ENCODE results near the gene FNBP1L.
"Not testable (repeated sequence)": the region's sequence is repeated elsewhere in the genome, so short reads cannot be mapped to it uniquely, and the experiment has no call there.

The FNBP1L gene

GRCh38 chr1:93443454-93443853 lies 4.5 kb upstream of the FNBP1L start:
- DNase-seq (ENCODE audit: low read depth): no peak

DNA sequence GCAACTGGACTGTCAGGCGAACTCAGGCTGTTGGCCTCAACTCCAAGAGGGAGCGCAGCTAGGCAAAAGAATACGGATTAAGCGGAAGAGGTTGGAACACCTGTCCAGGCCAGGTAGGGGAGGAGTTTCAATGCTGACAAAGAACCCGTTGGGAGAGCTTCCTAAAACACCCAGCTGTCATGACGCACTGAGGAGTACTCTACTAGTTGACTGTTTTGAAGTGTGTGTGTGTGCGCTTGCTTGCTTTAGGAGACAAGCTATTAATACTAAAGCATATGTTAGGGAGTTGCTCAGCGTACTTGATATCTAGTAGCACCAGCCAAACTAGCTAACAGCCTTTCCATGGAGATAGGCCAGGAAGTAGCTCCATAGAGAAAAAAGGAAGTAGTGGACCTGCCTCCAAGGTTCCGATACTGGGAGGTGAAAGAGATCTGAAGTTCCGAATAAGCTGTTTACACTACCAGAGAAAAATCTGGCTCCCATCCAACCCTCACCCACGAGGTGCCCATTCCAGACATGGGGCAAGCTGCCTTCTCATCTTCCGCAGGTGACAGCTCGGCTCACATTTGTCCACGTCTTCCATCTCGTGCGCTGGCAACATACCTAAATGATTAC lies 974 bp upstream of the FNBP1L start:
- DNase-seq (ENCODE audit: low read depth): no peak

- DNase-seq (ENCODE audit: low read depth): no peak
Observed at GRCh38 chr1:93448292-93448982, 519 bp downstream of the FNBP1L start.

GRCh38 chr1:93448983-93449804 lies 1.3 kb downstream of the FNBP1L start:
- DNase-seq (ENCODE audit: low read depth): no peak

GRCh38 chr1:93450321-93450720 lies 2.4 kb downstream of the FNBP1L start:
- no peak for DNase-seq (ENCODE audit: low read depth)

DNA sequence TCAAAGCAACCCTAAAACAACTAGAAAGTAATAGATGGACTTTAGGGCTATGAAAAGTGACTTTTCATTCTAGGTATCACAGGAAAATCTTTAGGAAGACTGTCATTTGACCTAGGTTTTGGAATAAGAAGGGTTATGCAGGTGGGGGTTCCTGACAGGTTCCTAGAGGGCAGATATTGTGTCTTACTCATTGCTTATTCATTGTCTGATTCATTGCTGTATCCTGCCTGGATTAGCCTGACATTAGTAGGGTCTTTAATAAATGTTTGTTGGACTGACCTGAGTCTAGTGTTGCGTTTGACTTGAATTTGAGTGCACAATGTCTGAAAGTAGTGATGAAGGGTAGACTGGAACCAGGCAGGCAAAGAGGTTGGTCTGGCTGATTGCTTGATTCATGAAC lies 6.0 kb downstream of the FNBP1L start:
- DNase-seq (ENCODE audit: low read depth): no peak

GRCh38 chr1:93459126-93459525 lies 11.2 kb downstream of the FNBP1L start:
- no peak for DNase-seq (ENCODE audit: low read depth)

- no peak for DNase-seq (ENCODE audit: low read depth)
Observed at GRCh38 chr1:93461236-93461635, 13.3 kb downstream of the FNBP1L start.

DNA sequence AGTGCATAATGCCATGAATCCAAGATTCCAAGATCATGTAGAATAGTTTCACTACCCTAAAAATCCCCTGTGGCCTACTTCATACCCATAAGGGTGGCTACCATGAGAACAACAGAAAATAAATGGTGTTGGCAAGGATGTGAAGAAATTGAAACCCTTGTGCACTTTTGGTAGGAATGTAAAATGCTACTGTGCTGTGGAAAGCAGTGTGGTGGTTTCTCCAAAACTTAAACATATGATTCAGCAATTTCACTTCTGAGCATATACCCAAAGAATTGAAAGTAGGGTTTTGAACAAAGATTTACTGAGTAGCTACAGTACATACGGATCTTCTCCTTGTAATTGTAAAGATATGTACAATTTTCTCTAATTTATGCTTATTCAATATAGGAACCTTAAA lies 16.0 kb downstream of the FNBP1L start:
- DNase-seq (ENCODE audit: low read depth): no peak

- DNase-seq (ENCODE audit: low read depth): not testable (repeated sequence)
Observed at GRCh38 chr1:93465371-93466082, 17.6 kb downstream of the FNBP1L start.

GRCh38 chr1:93467606-93468005 lies 19.7 kb downstream of the FNBP1L start:
- DNase-seq (ENCODE audit: low read depth): no peak

DNA sequence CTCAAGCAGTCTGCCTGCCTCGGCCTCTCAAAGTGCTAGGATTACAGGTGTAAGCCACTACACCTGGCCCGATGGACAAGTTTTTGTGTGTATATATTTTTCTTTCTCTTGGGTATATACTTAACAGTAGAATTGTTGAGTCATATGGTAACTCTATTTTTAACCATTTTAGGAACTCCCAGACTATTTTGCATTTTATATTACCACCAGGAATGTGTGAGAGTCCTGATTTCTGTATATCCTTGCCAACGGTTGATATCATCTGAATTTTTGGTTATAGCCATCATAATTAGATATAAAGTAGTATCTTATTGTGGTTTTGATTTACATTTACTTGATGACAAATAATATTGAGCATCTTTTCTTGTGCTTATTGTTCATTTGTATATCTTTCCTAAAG lies 20.7 kb downstream of the FNBP1L start:
- DNase-seq (ENCODE audit: low read depth): no peak

DNA sequence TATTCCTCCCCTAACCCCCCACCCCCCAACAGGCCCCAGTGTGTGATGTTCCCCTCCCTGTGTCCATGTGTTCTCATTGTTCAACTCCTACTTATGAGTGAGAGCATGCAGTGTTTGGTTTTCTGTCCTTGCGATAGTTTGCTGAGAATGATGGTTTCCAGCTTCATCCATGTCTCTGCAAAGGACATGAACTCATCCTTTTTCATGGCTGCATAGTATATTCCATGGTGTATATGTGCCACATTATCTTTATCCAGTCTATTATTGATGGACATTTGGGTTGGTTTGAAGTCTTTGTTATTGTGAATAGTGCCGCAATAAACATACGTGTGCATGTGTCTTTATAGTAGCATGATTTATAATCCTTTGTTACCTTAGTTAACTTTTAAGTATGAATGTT lies 21.3 kb downstream of the FNBP1L start:
- DNase-seq (ENCODE audit: low read depth): not testable (repeated sequence)

DNA sequence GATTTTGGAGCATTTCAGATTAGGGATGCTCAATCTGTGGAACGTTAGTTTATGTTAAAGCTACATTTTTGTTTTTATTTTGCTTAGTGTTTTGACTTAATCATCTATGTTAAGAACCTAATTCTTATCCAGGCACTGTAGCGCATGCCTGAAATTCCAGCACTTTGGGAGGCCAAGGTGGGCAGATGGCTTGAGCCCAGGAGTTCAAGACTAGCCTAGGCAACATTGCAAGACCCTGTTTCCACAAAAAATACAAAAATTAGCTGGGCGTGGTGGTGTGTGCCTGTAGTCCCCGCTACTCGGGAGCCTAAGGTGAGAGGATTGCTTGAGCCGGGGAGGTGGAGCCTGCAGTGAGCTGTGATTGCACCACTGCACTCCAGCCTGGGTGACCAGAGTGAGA lies 23.4 kb downstream of the FNBP1L start:
- no peak for DNase-seq (ENCODE audit: low read depth)

- no peak for DNase-seq (ENCODE audit: low read depth)
Observed at GRCh38 chr1:93471911-93472310, 24.0 kb downstream of the FNBP1L start.

- DNase-seq (ENCODE audit: low read depth): no peak
Observed at GRCh38 chr1:93474321-93474720, 26.4 kb downstream of the FNBP1L start.

GRCh38 chr1:93475681-93476080 lies 27.8 kb downstream of the FNBP1L start:
- DNase-seq (ENCODE audit: low read depth): no peak

- not testable (repeated sequence) for DNase-seq (ENCODE audit: low read depth)
Observed at GRCh38 chr1:93479133-93479745, 31.3 kb downstream of the FNBP1L start.

DNA sequence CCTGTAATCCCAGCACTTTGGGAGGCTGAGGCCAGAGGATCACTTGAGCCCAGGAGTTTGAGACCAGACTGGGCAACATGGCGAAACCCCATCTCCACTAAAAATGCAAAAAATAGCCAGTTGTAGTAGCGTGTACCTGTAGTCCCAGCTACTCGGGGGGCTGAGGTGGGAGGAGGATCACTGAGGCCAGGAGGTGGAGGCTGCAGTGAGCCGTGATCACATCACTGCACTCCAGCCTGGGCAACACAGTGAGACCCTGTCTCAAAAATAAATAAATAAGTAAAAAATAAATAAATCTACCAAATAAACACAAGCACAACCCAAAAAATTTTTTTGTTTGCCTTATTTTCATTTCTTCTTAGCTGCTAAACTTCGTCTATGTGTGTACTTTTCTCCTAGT lies 34.0 kb downstream of the FNBP1L start:
- DNase-seq (ENCODE audit: low read depth): not testable (repeated sequence)

DNA sequence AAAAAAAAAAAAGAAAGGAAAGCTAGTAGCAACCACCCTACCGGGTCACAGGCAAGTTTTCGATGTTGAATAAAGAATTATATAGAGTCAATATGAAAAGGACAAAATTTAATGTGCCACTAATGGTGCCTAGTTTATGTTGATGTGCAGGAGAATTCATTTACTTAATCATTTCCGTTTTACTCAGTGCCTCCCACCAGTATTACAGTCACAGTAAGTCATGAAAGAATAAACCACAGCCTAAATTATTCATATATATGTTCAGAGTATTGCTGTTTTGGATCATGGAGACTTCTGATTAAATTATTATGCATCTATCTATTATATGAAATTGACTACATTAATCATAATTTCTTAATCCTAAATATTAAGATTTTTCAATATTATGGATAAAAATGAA lies 35.3 kb downstream of the FNBP1L start:
- DNase-seq (ENCODE audit: low read depth): no peak

GRCh38 chr1:93483606-93484005 lies 35.7 kb downstream of the FNBP1L start:
- no peak for DNase-seq (ENCODE audit: low read depth)

DNA sequence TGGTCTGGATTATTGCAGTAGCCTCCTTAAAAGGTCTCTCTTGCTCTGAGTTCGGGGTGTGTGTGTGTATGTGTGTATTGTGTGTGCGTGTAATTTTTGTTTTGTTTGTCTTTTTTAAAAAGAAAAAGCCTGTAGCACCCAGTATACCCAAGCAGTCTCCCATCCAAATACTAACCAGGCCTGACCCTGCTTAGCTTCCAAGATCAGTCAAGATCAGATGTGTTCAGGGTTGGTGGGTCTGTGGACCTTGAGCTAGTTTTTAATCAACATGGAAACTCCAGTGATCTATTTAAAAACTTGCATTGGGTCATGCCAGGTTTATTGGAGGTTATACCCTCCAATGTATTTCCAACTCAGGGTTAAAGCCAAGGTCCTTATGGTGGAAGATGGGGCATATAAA lies 40.3 kb downstream of the FNBP1L start:
- no peak for DNase-seq (ENCODE audit: low read depth)

All from activated T-cell treated with anti-CD3 and anti-CD28 coated beads for 1 hour (primary cell).